Measurements from ENCODE around the gene WNT3A.
"Not testable (repeated sequence)": the region's sequence is repeated elsewhere in the genome, so short reads cannot be mapped to it uniquely, and the experiment has no call there.

WNT3A gene

GRCh38 chr1:228006786-228007048 lies at the start of gene WNT3A:
Gene WNT3A (plus strand): TSS chr1:228006998. CDS start chr1:228007129, 131 bp downstream.
- DNase-seq = no peak

- no peak for DNase-seq
Measured at GRCh38 chr1:227958617-227959324, 48.0 kb upstream of the WNT3A start.

- DNase-seq = no peak
Measured at GRCh38 chr1:227959325-227959860, 47.4 kb upstream of the WNT3A start.

GRCh38 chr1:227961651-227962466 lies 44.9 kb upstream of the WNT3A start:
- DNase-seq = no peak

- DNase-seq = not testable (repeated sequence)
Measured at GRCh38 chr1:227966733-227967132, 40.1 kb upstream of the WNT3A start.

- not testable (repeated sequence) for DNase-seq
Measured at GRCh38 chr1:227967815-227968214, 39.0 kb upstream of the WNT3A start.

GRCh38 chr1:227970076-227970995 lies 36.5 kb upstream of the WNT3A start:
- DNase-seq = not testable (repeated sequence)

- DNase-seq = not testable (repeated sequence)
Measured at GRCh38 chr1:227971216-227971615, 35.6 kb upstream of the WNT3A start.

GRCh38 chr1:227971643-227972282 lies 35.0 kb upstream of the WNT3A start:
- not testable (repeated sequence) for DNase-seq

GRCh38 chr1:227972283-227972679 lies 34.5 kb upstream of the WNT3A start:
- not testable (repeated sequence) for DNase-seq

- DNase-seq = not testable (repeated sequence)
Measured at GRCh38 chr1:227972843-227973374, 33.9 kb upstream of the WNT3A start.

GRCh38 chr1:227973724-227974288 lies 33.0 kb upstream of the WNT3A start:
- not testable (repeated sequence) for DNase-seq

GRCh38 chr1:227975583-227976283 lies 31.1 kb upstream of the WNT3A start:
- not testable (repeated sequence) for DNase-seq

GRCh38 chr1:227987181-227987580 lies 19.6 kb upstream of the WNT3A start:
- no peak for DNase-seq

GRCh38 chr1:227994632-227995300 lies 12.0 kb upstream of the WNT3A start:
- DNase-seq = no peak

- no peak for DNase-seq
Measured at GRCh38 chr1:227996187-227996950, 10.4 kb upstream of the WNT3A start.

GRCh38 chr1:227998374-227999055 lies 8.3 kb upstream of the WNT3A start:
- DNase-seq = no peak

- DNase-seq = peak; percentile 81
Measured at GRCh38 chr1:227999056-227999930, 7.5 kb upstream of the WNT3A start.

Measured in activated CD4-positive, alpha-beta T cell treated with anti-CD3 and anti-CD28 coated beads, Interleukin-2, Interleukin-6, amounts not matched to agents 100 ng/mL and 50 ng/mL, durations not matched to agents 16 hours and 8 hours (primary cell).